ENCODE measurements around the gene RIN3.

GRCh38 chr14:92633724-92634123, 120.1 kb downstream of the RIN3 start:
- no peak for TF ChIP-seq CTCF (IDR thresholded peaks at IDR 0.05; ENCODE audit: low read depth, low read length)
- TF ChIP-seq MYC (IDR thresholded peaks at IDR 0.05; ENCODE audit: low read depth, low read length) = no peak
- no peak for TF ChIP-seq POLR2A (IDR thresholded peaks at IDR 0.05; ENCODE audit: extremely low read depth, insufficient read length)

Measured in NB4 (cell line).